NCI-H1417 treated with DMSO at 0.1 percent for 48 hours (cell line): ENCODE results near the gene DNAL1.
"Not testable (repeated sequence)": the region's sequence is repeated elsewhere in the genome, so short reads cannot be mapped to it uniquely, and the experiment has no call there.

ENCODE experiments used
- DNase-seq: peaks from one replicate; lab custom pipeline; 2025; lab: John Stamatoyannopoulos, UW

The DNAL1 gene

GRCh38 chr14:73644531-73645247 lies at the start of gene DNAL1:
Gene DNAL1, plus strand, starts transcription at chr14:73644986. Its CDS starts 54 bp downstream, at chr14:73645040.
- DNase-seq: peak; percentile 92

- no peak for DNase-seq
Observed at GRCh38 chr14:73599499-73599898, 45.3 kb upstream of the DNAL1 start.

GRCh38 chr14:73602994-73603393 lies 41.8 kb upstream of the DNAL1 start:
- no peak for DNase-seq

- no peak for DNase-seq
Observed at GRCh38 chr14:73606271-73606670, 38.5 kb upstream of the DNAL1 start.

GRCh38 chr14:73607241-73607640 lies 37.5 kb upstream of the DNAL1 start:
- no peak for DNase-seq

GRCh38 chr14:73610687-73611086 lies 34.1 kb upstream of the DNAL1 start:
- DNase-seq: no peak

GRCh38 chr14:73612339-73613045 lies 32.3 kb upstream of the DNAL1 start, which contains the start of gene ACOT6:
Gene ACOT6, plus strand, starts transcription at chr14:73612517. Its CDS starts 55 bp downstream, at chr14:73612572.
- no peak for DNase-seq

- DNase-seq: no peak
Observed at GRCh38 chr14:73613046-73613383, 31.8 kb upstream of the DNAL1 start.

- DNase-seq: no peak
Observed at GRCh38 chr14:73613419-73613963, 31.3 kb upstream of the DNAL1 start.

GRCh38 chr14:73616831-73617230 lies 28.0 kb upstream of the DNAL1 start:
- DNase-seq: no peak

GRCh38 chr14:73619524-73619923 lies 25.3 kb upstream of the DNAL1 start:
- no peak for DNase-seq

- no peak for DNase-seq
Observed at GRCh38 chr14:73620268-73620667, 24.5 kb upstream of the DNAL1 start.

GRCh38 chr14:73623504-73624054 lies 21.2 kb upstream of the DNAL1 start:
- no peak for DNase-seq

- no peak for DNase-seq
Observed at GRCh38 chr14:73625706-73626105, 19.1 kb upstream of the DNAL1 start.

GRCh38 chr14:73627151-73627558 lies 17.6 kb upstream of the DNAL1 start:
- no peak for DNase-seq

- no peak for DNase-seq
Observed at GRCh38 chr14:73630009-73630780, 14.6 kb upstream of the DNAL1 start.

GRCh38 chr14:73633116-73634010 lies 11.4 kb upstream of the DNAL1 start:
- DNase-seq: peak; percentile 23

- peak; percentile 32 for DNase-seq
Observed at GRCh38 chr14:73634011-73634833, 10.6 kb upstream of the DNAL1 start.

GRCh38 chr14:73636355-73636754 lies 8.4 kb upstream of the DNAL1 start:
- not testable (repeated sequence) for DNase-seq

- DNase-seq: no peak
Observed at GRCh38 chr14:73637830-73638229, 7.0 kb upstream of the DNAL1 start.
